GM19239 (cell line): Measurements from ENCODE around the gene KCP.

ENCODE experiments used
- DNase-seq: peaks from one replicate; pipeline ENCODE4 v3.0.0; 2011; ENCODE audit warnings: low spot score; ENCODE audit not compliant: insufficient read length
- FAIRE-seq: peaks from 2 replicates; lab custom pipeline; 2011; peaks lifted over from hg19 to GRCh38; lab: Jason Lieb, UNC

The KCP gene

GRCh38 chr7:128890306-128891109 lies 20.0 kb downstream of the KCP start:
- DNase-seq (no peak), FAIRE-seq (no peak)

GRCh38 chr7:128889121-128889520 lies 21.4 kb downstream of the KCP start:
- FAIRE-seq, result no peak

GRCh38 chr7:128888756-128889095 lies 21.8 kb downstream of the KCP start:
- no peak for FAIRE-seq

More at GRCh38 chr7:128889121-128889520, 21.4 kb downstream of the KCP start:
- DNase-seq, result no peak

GRCh38 chr7:128888039-128888755 lies 22.3 kb downstream of the KCP start:
- FAIRE-seq (no peak), DNase-seq (no peak)

More at GRCh38 chr7:128888756-128889095, 21.8 kb downstream of the KCP start:
- DNase-seq, result no peak

- DNase-seq, result no peak
- FAIRE-seq, result no peak
Observed at GRCh38 chr7:128887169-128888038, 23.1 kb downstream of the KCP start.

- no peak for FAIRE-seq
Observed at GRCh38 chr7:128886391-128887168, 23.9 kb downstream of the KCP start.

GRCh38 chr7:128885370-128886187 lies 24.9 kb downstream of the KCP start:
- DNase-seq (no peak), FAIRE-seq (no peak)

More at GRCh38 chr7:128886391-128887168, 23.9 kb downstream of the KCP start:
- DNase-seq, result no peak

GRCh38 chr7:128884561-128885369 lies 25.7 kb downstream of the KCP start:
- FAIRE-seq, result no peak
- DNase-seq, result no peak

- peak; percentile 99 for DNase-seq
- FAIRE-seq, result peak; percentile 73
Observed at GRCh38 chr7:128883622-128884448, 26.7 kb downstream of the KCP start.

- no peak for DNase-seq
- no peak for FAIRE-seq
Observed at GRCh38 chr7:128882134-128882533, 28.4 kb downstream of the KCP start.

GRCh38 chr7:128881458-128882125 lies 28.9 kb downstream of the KCP start:
- no peak for FAIRE-seq

GRCh38 chr7:128880791-128881457 lies 29.6 kb downstream of the KCP start:
- DNase-seq (no peak), FAIRE-seq (no peak)

More at GRCh38 chr7:128881458-128882125, 28.9 kb downstream of the KCP start:
- no peak for DNase-seq

- no peak for DNase-seq
- no peak for FAIRE-seq
Observed at GRCh38 chr7:128879939-128880746, 30.4 kb downstream of the KCP start.

- FAIRE-seq (no peak), DNase-seq (no peak)
Observed at GRCh38 chr7:128879461-128879938, 31.0 kb downstream of the KCP start.
